UCSD-AML1 (cell line): ENCODE measurements around the gene HACD4.

ENCODE experiments used
- DNase-seq: peaks from one replicate; lab custom pipeline; 2025; ENCODE audit not compliant: unreplicated experiment; lab: John Stamatoyannopoulos, UW

Gene HACD4, protein sequence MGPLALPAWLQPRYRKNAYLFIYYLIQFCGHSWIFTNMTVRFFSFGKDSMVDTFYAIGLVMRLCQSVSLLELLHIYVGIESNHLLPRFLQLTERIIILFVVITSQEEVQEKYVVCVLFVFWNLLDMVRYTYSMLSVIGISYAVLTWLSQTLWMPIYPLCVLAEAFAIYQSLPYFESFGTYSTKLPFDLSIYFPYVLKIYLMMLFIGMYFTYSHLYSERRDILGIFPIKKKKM

GRCh38 chr9:21031091-21031807, at the start of gene HACD4:
TSS of gene HACD4 (minus strand) at chr9:21031640. CDS start at chr9:21031590, 50 bp downstream.
- DNase-seq: peak; percentile 80

DNA sequence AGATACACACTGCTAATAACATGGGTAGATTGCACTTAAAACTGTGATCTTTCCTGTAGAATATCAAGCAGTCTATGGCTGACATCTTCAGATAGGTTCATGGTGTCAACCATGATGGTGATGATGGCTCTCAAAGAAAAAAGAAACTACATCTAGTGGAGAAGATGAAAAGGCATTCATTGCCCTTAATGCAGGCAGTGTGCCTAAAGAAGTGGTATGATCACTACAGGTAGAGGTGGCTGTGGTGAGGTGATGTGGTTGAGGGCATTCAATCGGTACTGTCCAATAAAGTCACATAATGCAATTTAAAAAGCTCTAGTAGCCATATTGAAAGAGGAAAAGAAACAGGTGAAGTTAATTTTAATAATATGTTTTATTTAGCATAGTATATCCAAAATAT, 49.4 kb upstream of the HACD4 start:
- no peak for DNase-seq

- DNase-seq: no peak
These were observed 47.3 kb upstream of the HACD4 start for GRCh38 chr9:21078702-21079101.

DNA sequence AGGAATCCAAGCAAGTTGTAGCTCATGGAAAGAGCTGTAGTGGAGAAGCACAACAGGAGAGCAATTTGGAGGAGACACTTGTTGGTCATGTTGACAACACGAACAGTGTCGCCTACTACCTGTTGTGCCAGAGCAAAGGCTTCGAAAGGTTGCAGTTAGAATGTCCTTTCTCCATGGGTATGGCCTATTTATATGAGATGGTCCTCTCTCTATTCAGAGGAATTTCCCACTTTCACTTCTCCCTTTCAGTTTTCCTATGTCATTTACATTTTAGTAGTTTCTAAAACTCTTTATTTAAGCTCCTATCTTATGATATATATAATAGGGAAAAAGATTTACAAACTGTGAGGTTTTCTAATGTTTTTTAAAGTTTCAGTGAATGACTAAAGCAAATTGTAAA, 46.3 kb upstream of the HACD4 start, which contains the start of gene IFNB1:
IFNB1 (minus strand) TSS at position 162 of the 400 bp plus-strand sequence; CDS start at position 89, 73 bp downstream.
- no peak for DNase-seq

- peak; percentile 15 for DNase-seq
These were observed 44.0 kb upstream of the HACD4 start for GRCh38 chr9:21075484-21075883.

- DNase-seq: no peak
These were observed 39.5 kb upstream of the HACD4 start for GRCh38 chr9:21070906-21071305.

DNA sequence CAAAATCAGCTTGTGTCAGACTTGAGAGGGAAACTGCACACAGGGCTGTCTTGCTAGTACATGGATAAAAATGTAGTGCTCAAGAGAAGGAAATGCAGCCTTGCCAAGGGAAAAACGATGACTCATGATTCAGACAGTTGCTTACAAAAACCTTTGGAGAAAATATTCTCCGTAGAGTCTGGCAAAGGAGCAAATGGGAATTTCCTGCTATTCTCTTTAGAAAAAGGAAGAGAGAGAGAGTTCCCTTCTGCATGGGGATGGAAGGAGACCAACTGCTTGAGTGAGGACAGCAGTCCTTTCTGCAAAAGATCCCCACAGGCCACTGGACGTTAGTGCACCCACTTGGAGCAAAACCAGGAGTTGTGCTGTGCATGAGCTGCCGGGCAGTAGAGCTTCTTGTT, 38.7 kb upstream of the HACD4 start:
- peak; percentile 35 for DNase-seq

DNA sequence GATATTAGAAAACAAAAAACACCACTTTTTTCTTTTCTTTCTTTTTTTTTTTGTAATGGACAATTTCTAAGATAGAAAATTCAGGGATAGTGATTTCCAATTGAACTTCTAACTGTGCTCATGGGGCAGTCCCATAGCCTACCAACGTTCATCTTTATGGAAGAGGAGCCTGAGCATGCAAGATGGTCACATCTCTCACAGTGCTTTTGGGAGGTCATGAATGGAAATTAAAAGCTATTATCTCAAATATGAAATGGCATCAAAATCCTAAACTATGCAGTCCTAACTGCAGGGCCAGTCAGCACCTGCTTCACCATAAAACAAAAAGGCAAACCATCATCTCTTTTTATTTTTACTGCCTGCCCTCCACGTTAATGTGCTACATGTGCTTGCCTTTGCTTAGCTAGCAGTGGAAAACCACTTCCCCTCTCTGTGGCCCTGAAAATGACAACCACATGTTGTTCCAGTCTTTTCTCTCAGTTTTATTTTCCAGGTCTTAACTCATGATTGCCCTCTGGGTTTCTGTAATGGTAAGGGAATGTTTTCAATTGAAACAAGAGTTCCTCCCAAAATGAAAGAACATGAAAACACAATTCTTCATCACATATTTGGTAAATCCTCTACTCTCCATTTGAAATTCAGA, 29.6 kb upstream of the HACD4 start:
- peak; percentile 25 for DNase-seq

GRCh38 chr9:21056931-21057330, 25.5 kb upstream of the HACD4 start:
- no peak for DNase-seq

- DNase-seq: no peak
These were observed 22.4 kb upstream of the HACD4 start for GRCh38 chr9:21053851-21054250.

- DNase-seq: peak; percentile 39
These were observed 15.8 kb upstream of the HACD4 start for GRCh38 chr9:21047281-21047691.

- DNase-seq: no peak
These were observed 12.4 kb upstream of the HACD4 start for GRCh38 chr9:21043841-21044240.

- no peak for DNase-seq
These were observed 11.0 kb upstream of the HACD4 start for GRCh38 chr9:21042466-21042865.

- DNase-seq: no peak
These were observed 7.9 kb upstream of the HACD4 start for GRCh38 chr9:21039302-21039701.

GRCh38 chr9:21037278-21037677, 5.8 kb upstream of the HACD4 start:
- no peak for DNase-seq

DNA sequence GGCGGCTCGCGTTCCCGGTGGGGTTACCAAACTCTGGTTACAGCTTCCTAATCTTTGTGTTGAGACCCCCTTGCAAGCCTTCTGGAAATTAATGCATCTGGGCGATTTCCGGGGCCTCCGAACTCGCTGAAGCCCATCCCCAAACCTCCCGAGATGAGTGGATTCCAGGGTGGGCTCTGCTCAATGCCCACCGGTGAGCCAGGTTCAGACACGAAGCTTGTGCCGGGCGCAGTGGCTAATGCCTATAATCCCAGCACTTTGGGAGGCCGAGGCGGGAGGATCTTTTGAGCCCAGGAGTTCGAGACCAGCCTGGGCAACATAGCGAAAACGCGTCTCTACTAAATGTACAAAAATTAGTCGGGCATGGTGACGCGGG, 356 bp upstream of the HACD4 start:
- DNase-seq: no peak

DNA sequence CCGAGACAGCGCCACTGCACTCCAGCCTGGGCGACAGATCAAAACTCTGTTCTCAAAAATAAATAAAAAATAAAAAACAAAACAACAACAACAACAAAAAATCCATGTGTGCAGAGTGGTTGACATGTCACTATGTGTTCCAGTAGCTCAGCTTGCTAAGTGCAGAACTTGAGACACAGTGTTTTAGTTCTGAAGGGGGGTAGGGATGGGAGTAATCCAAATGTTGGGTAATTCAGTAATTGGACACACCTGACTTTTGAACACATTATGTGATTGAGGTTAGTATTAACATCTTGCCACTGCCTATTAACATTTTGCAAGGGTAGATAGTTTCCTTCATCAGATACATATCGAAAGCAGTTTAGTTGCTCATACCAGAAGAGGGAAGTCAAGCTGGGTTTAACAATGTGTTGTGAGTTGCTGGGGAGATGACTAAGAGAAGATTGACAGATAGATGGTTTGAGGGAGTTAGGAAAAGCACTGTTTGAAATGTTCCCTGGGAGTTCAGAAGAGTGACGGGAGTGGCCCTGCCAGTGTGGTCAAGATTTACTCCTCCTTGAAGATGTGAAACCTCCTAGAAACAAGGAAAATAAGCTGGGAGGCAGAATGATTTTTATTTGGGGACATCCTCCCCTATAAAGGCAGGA, 928 bp downstream of the HACD4 start:
- DNase-seq: peak; percentile 40

DNA sequence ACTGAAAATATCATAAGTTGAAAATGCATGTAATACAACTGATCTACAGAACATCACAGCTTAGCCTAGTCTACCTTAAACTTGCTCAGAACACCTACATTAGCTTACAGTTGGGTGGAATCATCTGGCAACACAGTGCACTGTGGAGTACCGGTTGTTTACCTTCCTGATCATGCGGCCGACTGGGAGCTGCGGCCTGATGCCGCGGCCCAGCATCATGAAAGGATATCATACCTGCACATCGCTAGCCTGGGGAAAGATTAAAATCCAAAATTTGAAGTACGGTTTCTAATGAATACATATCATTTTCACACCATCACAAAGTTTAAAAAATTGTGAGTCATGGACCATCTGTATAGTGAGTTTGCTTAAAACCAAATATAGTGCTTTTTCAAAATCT, 1.8 kb downstream of the HACD4 start:
- DNase-seq: no peak

GRCh38 chr9:21028466-21028865, 3.0 kb downstream of the HACD4 start:
- no peak for DNase-seq

GRCh38 chr9:21027295-21027694, 4.1 kb downstream of the HACD4 start:
- no peak for DNase-seq

- DNase-seq: no peak
These were observed 7.6 kb downstream of the HACD4 start for GRCh38 chr9:21023861-21024260.

- no peak for DNase-seq
These were observed 13.3 kb downstream of the HACD4 start for GRCh38 chr9:21018177-21018576.
